HG03108 (cell line): ENCODE data around the gene RNASEL.
A peak's percentile ranks its signal among the peaks of the same experiment; 100 is the strongest.
"Not testable (repeated sequence)": the region's sequence is repeated elsewhere in the genome, so short reads cannot be mapped to it uniquely, and the experiment has no call there.

Experiments
- ATAC-seq: cut with Tn5 transposase; IDR thresholded peaks from one replicate; pipeline ENCODE4 v1.9.1; 2021; ENCODE audit warnings: moderate library complexity; ENCODE audit not compliant: unreplicated experiment

The RNASEL gene, protein sequence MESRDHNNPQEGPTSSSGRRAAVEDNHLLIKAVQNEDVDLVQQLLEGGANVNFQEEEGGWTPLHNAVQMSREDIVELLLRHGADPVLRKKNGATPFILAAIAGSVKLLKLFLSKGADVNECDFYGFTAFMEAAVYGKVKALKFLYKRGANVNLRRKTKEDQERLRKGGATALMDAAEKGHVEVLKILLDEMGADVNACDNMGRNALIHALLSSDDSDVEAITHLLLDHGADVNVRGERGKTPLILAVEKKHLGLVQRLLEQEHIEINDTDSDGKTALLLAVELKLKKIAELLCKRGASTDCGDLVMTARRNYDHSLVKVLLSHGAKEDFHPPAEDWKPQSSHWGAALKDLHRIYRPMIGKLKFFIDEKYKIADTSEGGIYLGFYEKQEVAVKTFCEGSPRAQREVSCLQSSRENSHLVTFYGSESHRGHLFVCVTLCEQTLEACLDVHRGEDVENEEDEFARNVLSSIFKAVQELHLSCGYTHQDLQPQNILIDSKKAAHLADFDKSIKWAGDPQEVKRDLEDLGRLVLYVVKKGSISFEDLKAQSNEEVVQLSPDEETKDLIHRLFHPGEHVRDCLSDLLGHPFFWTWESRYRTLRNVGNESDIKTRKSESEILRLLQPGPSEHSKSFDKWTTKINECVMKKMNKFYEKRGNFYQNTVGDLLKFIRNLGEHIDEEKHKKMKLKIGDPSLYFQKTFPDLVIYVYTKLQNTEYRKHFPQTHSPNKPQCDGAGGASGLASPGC

DNA sequence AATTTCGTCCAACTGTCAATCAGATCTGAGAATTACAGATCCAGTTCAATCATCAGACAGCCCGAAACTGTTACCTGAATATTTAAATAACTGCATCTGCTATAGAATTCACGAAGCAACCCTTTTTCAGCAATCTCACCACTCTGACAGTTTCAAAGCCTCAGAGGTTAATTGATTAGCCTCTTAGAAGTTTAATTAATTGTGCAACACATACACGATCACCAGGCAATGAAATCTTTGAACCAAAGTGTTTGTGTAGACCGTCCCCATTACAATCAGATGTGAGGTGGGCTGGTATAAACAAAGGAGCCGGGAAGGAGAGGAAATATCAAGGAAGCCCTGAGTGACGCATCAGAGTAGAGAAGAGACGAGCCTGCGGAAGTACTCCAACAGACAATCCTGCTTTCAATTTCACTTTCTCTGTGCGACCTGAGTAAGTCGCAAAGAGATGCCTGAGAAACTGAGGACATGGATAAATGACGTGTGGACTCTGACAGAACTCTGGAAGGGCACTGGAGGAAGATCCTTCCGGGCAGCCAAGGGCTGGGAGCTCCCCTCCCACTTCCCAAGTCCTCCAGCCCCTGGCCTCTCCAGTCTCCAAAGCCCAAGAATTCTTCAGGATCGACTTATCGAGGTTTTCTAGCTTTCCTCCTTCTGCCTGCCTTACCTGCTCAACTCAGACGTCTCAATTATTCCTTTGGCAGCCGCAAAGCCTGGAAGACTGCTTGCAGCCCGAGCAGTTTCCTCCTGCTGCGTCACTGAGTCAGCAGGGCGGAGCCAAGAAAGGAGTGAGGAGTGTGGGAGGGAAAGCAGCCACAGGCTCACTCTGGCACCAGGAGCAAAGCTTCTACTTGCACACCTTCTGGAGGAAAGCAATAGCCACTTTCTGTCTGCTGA is at the start of gene RNASEL:
TSS of gene RNASEL (minus strand) at position 757 of the 897 bp plus-strand sequence. CDS start 2,450 bp downstream, outside the sequence.
- peak; percentile 81 for ATAC-seq

DNA sequence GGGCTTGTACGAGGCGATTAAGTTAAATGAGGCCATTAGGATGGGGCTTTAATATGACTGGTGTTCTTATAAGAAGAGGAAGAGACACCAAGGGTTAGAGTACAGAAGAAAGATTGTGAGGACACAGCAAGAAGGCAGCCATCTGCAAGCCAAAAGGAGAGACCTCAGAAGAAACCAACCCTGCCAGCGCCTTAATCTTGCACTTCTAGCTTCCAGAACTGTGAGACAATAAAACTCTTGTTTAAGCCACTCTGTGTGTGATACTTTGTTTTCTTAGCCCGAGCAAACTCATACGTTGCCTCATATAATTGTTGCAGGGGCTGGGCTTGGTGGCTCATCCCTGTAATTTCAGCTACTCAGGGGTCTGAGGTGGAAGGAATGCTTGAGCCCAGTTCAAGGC is 48.7 kb upstream of the RNASEL start:
- ATAC-seq, result no peak

DNA sequence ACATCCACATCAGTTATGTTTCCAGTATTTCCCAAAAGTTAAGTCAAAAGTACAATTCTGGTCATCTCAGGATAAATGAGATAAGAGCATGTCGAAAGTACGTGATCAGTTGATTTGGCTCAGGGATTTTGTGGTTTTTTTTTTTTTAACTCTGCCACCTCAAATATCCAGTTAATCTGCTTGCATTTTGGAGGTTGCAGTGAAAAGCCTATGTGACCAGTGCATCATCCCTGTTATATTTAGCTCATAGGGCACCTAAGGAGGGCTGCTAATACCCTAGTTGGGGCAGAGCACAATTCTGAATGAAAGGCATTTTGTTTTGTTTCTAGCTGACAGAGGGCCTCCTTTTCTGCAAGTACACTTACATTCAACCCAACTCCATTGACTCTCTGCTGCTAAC is 46.8 kb upstream of the RNASEL start:
- ATAC-seq, result no peak

DNA sequence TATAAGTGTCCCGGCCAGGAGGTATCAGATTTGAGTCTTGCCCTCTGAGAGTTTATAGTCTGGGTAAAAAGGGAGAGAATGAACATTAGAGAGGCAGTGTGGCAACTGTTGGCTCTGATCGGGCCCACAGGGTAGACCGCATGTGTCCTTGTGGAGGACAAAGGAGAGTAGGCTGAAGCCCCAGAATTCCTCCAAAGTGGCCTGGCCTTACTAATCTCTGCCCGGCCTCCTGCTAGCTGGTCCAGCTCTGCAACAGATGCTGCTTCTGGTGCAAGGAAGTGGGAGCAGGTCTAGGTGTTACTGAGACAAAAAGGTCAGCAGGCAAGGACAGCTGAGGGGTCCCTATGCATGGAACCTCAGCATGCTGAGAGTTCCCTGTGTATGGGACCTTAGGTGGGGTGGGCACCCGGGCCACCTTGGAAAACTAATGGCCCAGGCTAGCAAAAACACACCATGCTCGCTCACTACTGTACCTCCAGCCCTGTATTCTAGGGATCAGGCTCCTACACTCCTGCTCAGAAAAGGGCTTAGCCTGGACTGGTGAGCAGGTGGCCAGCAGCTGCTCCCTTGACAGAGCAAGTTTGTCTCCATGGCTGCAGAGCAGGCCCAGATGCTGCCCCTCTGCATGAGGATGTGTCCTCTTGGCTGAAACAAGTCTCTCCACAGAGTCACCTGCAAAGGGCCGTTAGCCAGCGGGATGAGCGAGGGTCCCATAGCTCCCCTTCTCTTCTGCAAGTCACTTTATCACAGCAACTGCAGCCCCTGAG is 45.4 kb upstream of the RNASEL start:
- no peak for ATAC-seq

DNA sequence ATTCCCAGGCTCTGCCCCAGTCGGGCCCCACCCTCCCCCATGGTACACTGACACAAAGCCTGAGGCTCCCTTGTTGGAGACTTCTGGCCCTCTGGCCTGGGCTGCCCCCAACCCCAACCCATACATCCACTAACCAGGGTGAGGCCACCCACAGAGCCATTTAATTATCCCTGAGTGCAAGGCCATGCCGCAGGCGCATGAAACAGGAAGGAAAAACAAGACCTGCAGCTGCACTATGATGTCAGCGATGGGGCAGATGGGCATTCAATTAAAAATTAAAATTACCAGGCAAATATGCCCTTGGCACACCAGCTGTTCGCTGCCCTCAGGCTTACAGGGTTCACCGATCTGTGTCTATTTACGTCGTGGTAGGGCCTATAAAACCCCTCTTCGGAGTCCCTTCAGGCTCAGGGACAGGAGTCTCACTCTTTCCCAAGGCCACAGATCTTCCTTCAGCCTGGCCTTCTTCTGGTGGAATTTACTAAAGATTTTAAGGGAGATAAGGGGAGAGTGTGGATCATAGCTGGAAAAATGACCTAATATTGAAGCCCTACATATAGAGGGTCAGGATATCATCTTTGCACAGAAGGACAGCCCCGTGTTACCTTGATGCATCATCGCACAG is 44.7 kb upstream of the RNASEL start:
- no peak for ATAC-seq

DNA sequence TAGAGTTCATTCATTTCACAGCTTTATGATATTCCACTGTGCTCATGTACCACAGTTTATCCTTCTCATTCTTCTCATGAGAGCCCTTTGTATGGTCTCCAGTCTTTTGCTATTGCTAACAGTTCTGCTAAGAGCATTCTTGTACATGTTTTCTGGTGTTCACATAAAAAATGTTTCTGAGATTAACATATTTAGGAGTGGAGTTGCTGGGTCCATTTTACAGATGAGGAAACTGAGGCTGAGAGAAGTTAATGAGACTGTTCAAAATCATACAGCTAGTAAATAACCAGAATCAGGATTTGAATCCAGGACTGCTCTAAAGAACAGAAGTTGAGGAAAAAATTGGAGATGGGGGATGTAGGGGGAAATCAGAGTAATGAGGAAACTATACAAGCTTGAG is 44.0 kb upstream of the RNASEL start:
- ATAC-seq, result no peak

DNA sequence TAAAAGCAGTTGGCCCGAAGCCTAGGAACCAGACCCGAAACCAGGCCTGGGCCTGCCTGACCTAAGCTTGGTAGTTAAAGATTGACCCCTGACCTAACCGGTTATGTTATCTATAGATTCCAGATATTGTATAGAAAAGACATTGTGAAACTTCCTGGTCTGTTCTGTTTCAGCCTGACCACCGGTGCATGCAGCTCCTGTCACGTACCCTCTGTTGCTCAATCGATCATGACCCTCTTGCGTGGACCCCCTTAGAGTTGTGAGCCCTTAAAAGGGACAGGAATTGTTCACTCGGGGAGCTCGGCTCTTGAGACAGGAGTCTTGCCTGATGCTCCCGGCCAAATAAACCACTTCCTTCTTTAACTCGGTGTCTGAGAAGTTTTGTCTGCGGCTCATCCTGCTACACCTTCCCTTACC is 43.4 kb upstream of the RNASEL start:
- not testable (repeated sequence) for ATAC-seq

DNA sequence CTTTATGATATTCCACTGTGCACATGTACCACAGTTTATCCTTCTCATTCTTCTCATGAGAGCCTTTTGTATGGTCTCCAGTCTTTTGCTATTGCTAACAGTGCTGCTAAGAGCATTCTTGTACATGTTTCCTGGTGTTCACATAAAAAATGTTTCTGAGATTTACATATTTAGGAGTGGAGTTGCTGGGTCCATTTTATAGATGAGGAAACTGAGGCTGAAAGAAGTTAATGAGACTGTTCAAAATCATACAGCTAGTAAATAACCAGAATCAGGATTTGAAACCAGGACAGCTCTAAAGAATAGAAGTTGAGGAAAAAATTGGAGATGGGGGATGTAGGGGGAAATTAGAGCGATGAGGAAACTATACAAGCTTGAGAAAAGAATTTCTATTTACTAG is 42.9 kb upstream of the RNASEL start:
- no peak for ATAC-seq

DNA sequence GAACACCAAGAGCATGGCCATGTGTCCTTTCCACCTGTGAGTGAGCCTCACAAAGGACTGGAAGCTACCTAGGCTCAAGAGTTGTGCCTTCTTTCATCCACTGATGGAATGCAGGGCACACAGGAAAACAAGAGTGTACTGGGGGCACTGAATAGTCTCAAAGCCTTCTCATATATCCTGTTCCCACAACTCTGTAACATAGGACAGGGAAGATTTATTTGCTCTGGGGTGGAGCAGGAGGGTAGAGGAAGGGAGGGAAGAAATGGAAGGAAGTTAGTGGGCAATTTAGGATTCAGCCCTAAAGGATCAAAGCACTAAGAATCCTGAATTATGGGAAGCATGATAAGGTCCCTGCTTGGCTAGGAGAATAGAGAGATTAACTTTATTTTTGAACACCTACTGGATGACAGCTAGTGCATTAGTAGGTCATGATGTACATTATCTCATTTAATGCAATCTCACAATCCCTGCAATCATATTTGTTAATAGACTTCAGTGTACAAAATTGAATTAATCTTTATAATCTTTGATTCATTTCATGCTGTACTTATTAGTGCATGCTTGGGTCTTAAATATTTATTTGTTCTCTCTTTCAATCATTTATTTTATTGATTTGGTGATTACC is 42.1 kb upstream of the RNASEL start:
- no peak for ATAC-seq

DNA sequence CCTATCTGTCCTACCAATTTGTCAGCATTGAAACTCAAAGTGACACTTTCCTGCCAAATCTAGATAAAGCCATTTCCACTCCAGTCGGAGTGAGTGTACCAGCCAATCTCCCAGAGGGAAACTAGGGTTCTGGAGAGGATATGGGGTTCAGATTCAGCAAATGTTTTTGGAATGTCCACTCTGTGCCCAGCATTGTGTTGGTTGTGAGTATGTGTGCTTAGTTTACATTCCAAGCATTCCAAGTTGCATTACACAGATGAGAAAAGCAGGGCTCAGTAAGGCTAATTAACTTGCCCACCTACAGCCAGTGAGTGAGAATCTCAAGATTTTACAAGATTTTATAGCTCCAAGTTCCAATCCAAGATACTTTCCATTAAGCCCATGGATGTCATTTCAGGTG is 41.5 kb upstream of the RNASEL start:
- ATAC-seq, result no peak

DNA sequence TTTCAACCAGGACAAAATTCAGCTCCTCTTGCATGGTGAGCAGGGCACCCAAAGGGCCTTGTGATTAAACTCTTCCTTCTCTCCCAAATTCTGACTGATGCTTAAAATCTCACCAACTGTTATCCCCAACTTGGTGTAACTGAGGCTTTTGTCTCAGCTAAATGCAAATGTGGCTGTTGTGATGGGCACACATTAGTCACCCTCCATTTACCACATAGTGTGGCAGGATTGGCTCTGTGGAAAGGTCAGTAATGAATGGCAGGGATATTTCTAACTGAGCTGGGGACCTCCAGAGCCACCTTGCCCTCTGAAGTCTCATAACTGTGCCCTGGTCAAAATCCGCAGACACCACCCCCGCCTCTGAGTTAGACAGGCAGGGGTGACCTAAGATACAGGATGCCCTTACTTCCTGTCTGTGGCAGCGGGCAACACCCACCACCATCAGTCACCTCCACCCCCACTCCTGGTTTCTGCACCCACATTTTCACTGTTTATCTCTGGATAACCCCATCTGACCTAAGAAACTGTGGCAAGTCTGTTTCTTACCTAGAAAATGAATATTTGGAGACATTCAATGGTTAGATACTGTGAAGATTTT is 40.5 kb upstream of the RNASEL start:
- ATAC-seq, result peak; percentile 58

DNA sequence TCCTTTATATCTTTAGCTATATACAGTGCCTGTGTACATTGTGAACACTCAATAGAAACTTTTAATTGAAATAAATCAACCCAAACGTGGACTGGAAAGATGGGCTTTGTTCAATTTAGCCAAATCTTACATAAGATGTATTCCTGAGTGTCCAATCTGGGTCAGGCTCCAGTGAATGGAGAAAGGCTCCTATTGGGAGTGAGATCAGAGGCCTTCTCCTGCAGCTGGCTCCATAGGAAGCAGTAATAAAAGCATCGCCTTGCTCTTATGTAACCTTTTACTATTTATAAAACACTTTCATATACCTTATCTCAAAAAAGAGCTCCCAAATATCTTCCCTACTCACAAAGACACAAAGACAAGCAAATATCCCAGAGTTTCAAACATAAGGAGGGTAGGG is 40.0 kb upstream of the RNASEL start:
- ATAC-seq, result no peak

DNA sequence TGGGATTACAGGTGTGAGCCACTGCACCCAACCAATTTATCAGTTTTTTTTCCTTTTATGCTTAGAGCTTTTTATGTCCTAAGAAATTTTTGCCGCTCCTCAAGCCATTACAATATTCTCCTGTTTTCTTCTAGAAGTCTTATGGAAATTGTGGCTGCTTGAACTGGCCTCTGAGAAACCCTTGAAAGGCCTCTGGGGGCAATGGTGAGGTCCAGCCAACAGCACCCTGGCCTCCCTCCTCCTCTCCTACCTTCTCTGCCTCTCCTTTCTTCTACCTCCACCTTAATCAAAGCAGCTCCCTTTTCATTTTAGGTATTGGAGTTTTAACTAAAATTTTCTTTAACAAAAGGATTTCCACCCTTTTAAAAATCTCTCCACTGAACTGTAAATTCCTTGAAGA is 39.6 kb upstream of the RNASEL start:
- ATAC-seq, result no peak

DNA sequence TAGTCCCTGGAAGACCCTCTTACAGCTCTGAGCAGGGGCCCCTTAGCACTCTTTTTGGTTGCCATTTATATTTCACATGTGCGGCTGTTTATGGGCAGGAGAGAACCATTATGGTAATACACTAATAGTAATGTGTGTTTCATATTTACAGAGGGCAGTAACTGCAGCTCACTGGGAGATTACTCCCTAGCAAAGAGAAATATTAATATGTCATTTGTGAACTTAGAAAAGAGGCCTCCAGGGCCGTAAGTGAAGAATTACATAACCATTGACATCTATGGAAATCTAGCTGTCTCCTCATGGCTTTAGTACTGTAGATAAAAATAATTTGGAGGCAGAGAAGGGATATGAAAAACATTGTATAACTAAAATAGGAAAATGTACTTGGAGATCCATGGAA is 38.6 kb upstream of the RNASEL start:
- ATAC-seq, result no peak

DNA sequence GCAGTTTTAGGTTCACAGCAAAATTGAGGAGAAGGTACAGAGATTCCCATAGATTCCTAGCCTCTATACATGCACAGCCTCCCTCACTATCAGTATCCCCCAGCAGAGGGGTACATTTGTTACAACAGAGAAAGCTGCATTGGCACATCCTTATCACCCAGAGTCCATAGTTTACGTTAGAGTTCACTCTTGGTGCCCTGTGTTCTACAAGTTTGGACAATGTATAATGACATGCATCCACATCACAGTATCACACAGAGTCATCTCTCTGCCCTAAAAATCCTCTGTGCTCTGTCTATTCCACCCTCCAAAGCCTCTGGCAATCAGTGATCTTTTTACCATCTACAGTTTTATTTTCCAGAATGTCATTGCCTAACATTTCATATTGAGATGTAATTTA is 37.5 kb upstream of the RNASEL start:
- ATAC-seq, result no peak

DNA sequence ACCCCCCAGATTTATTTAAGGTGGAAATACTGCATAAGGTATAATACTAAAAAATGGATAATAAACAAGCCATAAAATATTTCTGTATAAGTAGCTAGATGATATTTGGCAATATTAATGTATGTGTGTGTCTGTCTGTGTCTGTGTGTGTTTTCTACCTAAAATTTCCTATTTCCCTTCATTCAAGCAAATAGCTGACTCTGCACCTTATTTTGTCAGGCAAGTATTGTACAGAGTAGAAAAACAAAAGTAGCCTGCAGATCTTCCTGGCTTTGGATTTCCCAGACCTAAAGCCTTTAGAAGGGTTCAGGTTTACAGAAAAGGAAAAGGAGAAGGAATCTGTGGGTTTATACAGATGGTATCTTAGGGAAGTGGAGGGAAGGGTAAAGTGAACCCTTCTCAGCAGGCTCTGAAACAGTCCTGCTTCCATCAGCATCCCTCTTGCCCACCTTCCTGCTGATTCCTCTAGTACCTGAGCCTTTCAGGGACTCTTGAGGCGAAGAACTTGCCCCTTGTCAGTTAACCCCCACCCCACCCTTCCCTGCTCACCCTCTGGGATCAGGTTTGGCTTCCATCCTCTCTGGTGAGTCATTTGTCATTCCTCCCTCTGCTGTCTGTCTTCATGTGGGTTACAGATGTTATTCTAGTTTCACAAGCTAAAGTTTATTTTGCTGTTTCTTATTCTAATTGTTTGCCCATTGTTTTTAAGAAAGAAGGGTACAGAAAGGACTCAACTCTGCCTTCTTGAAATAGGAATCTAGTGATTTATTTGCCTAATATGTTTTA is 36.9 kb upstream of the RNASEL start:
- ATAC-seq, result no peak

DNA sequence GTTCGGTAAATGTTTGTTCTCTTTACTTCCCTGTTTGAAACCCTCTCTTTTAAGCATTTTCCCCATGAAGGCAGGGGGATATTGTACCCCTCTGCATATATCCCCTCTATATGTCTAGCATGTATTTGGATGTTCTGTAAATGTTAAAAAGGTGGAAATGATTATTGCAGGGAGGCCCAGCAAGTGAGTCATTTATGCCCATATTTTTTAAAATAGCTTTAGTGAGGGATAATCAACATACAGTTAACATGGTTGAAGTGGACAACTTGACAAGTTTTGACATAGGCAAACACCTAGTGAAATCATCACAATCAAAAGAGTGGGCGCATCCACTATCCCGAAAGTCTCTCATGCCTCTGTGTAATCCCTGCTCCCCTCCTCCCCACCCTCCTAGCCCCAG is 36.0 kb upstream of the RNASEL start:
- ATAC-seq, result no peak

DNA sequence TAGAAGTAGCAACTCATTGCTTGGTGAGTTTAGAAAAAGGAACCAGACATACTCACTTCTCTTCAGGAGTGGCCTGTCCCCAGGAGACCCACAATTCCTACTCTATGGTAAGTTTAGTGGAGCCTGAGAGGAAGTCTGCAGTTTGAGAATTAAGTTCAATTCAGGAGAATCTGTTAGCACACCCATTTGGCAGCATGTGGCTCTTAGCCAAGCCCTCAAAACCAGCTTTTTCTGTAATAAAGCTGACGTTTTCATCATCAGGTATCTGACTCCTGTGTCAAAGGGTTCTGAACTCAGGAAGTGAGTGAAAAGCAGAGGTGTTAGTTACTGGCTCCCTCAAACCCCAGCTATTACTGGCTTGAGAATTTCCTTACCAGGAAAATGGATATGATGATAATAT is 35.5 kb upstream of the RNASEL start:
- no peak for ATAC-seq
